ENCODE measurements around the gene ETV2.

DNA sequence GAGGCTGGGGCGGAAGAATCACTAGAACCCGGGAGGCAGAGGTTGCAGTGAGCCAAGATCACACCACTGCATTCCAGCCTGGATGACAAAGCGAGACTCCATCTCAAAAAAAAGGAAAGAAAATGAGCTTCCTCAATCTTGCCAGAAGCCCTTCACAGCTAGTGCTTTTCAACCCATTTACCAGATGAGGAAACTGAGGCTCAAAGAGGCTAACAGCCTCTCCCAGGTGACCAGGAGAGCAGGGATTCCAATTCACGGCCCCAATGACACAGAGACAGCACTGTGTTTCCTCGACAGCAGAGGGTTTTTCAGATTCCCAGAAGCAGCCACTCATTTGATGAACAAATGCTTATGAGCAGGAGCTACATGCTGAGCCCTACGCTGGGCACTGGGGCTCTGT lies 28.0 kb downstream of the ETV2 start:
- TF ChIP-seq CTCF (IDR thresholded peaks at IDR 0.05; ENCODE audit: insufficient read depth, low read length, poor library complexity, severe bottlenecking) (no peak), EZH2phosphoT487 (conservative IDR thresholded peaks at IDR 0.05; ENCODE audit: low read length) (no peak)
